ENCODE data around the gene RUFY1. TPM values are rescaled to one million over a fixed set of nuclear protein-coding genes. Genes with fewer than 3 reads are reported as not detected.

Gene RUFY1
- total and polyA plus RNA-seq, 9 of the 15 experiments (the other 6 are each of a cell fraction or from before 2014, with no cell fraction given): 5.0 to 41.7 (median 29.6) TPM

GRCh38 chr5:179623906-179624741 lies 73.8 kb downstream of the RUFY1 start (continued):
- TF ChIP-seq THAP7 (CRISPR knock-in tag; IDR thresholded peaks at IDR 0.05): no peak
- TF ChIP-seq USF2 (CRISPR knock-in tag; IDR thresholded peaks at IDR 0.05): no peak
- TF ChIP-seq ZNF699 (CRISPR knock-in tag; IDR thresholded peaks at IDR 0.05; ENCODE audit: insufficient replicate concordance): no peak
- peak; percentile 79 for TF ChIP-seq GTF2A2 (tag; IDR thresholded peaks at IDR 0.05)
- no peak for TF ChIP-seq HOMEZ (CRISPR knock-in tag; IDR thresholded peaks at IDR 0.05)
- no peak for TF ChIP-seq ZNF780A (CRISPR knock-in tag; IDR thresholded peaks at IDR 0.05)
- no peak for TF ChIP-seq HEY1 (CRISPR knock-in tag; IDR thresholded peaks at IDR 0.05; ENCODE audit: borderline replicate concordance)
- TF ChIP-seq TBP (optimal IDR thresholded peaks at IDR 0.05; ENCODE audit: low read depth, low read length): no peak
- TF ChIP-seq ZNF212 (CRISPR knock-in tag; IDR thresholded peaks at IDR 0.05): no peak
- TF ChIP-seq POU5F1 (IDR thresholded peaks at IDR 0.05; ENCODE audit: borderline replicate concordance, low read depth, low read length, partially characterized antibody): no peak
- TF ChIP-seq STAT5A (IDR thresholded peaks at IDR 0.05; ENCODE audit: borderline replicate concordance, low read length): no peak
- TF ChIP-seq PHF8 (IDR thresholded peaks at IDR 0.05; ENCODE audit: borderline replicate concordance, low read length): peak; percentile 81
- TF ChIP-seq RCOR1 (IDR thresholded peaks at IDR 0.05; ENCODE audit: borderline replicate concordance in 1 of 2, low read depth in 2 of 2, low read length in 2 of 2): peak in 1 of 2 experiments; percentile 11; a peak in 1 of 4 replicates
- TF ChIP-seq ZNF41 (CRISPR knock-in tag; conservative IDR thresholded peaks at IDR 0.05): no peak; the same call in 1 of the 2 replicates
- TF ChIP-seq KAT8 (IDR thresholded peaks at IDR 0.05; ENCODE audit: low read depth): no peak
- peak; percentile 88 for TF ChIP-seq ZNF584 (CRISPR knock-in tag; IDR thresholded peaks at IDR 0.05; ENCODE audit: low read depth)
